Large intestine (tissue), 12 donors: ENCODE results near the gene PFN1. TPM values are rescaled to one million over a fixed set of nuclear protein-coding genes. Genes with fewer than 3 reads are reported as not detected.

Experiments used
- DNase-seq, 2 donors: peaks; one replicate each; pipeline versions ENCODE4 v3.0.0 to v3.0.0-alpha.2; 2013
- H3K27ac ChIP-seq: one replicate; pipeline ENCODE4 v1.5.1; 2013; ENCODE audit warnings: low read length
- H3K27me3 ChIP-seq: 2 replicates; pipeline ENCODE4 v1.6.1; 2013; ENCODE audit warnings: low read length; ENCODE audit not compliant: control insufficient read depth, insufficient read depth
- H3K36me3 ChIP-seq: 2 replicates; pipeline ENCODE4 v1.6.1; 2013; ENCODE audit warnings: low read length; ENCODE audit not compliant: control insufficient read depth, insufficient read depth
- H3K4me1 ChIP-seq: one replicate; pipeline ENCODE4 v1.6.1; 2013; ENCODE audit warnings: low read length; ENCODE audit not compliant: control insufficient read depth, insufficient read depth
- H3K4me3 ChIP-seq: one replicate; pipeline ENCODE4 v1.5.1; 2013; ENCODE audit warnings: low read length
- H3K9me3 ChIP-seq: one replicate; pipeline ENCODE4 v1.6.1; 2013; ENCODE audit warnings: mild to moderate bottlenecking, low read depth, low read length, moderate library complexity; ENCODE audit not compliant: control insufficient read depth
- WGBS: methylation state at CpG from one replicate; pipeline ENCODE4 v1.1.5; 2013; ENCODE audit warnings: low lambda C conversion rate; ENCODE audit not compliant: insufficient coverage; 5-methylcytosine and 5-hydroxymethylcytosine counted together
- long read RNA-seq, 11 donors: transcript quantifications; one replicate each; lab custom pipeline, GENCODE V29; 2026
- polyA plus RNA-seq: library from polyadenylated mRNA; unstranded; fragments of 120-200 nt; gene quantifications from one replicate; pipeline ENCODE4 v1.2.1, GENCODE V29; 2013

PFN1 gene
- 557 TPM for polyA plus RNA-seq
- long read RNA-seq, donor 1, transcript PFN1-201 (3 exons, 1,291 nt) = major isoform, 281 of 321 reads
- long read RNA-seq, donor 1, transcript PFN1-203 (2 exons, 1,173 nt) = minor isoform, 29 of 321 reads
- long read RNA-seq, donor 1, partial matches to known transcripts = 6 of 321 reads
- long read RNA-seq, donor 1, other reads (novel, unspliced or antisense) = 5 of 321 reads
- long read RNA-seq, donor 2, transcript PFN1-203 (2 exons, 1,173 nt) = minor isoform, 116 of 865 reads
- long read RNA-seq, donor 2, transcript PFN1-201 (3 exons, 1,291 nt) = major isoform, 713 of 865 reads
- long read RNA-seq, donor 2, partial matches to known transcripts = 13 of 865 reads
- long read RNA-seq, donor 2, other reads (novel, unspliced or antisense) = 23 of 865 reads
- long read RNA-seq, donor 3 = 0 reads
- long read RNA-seq, donor 4, transcript PFN1-203 (2 exons, 1,173 nt) = minor isoform, 10 of 91 reads
- long read RNA-seq, donor 4, transcript PFN1-201 (3 exons, 1,291 nt) = major isoform, 81 of 91 reads
- long read RNA-seq, donor 4, partial matches to known transcripts = 0 of 91 reads
- long read RNA-seq, donor 4, other reads (novel, unspliced or antisense) = 0 of 91 reads
- long read RNA-seq, donor 5, transcript PFN1-203 (2 exons, 1,173 nt) = minor isoform, 24 of 318 reads
- long read RNA-seq, donor 5, transcript PFN1-201 (3 exons, 1,291 nt) = major isoform, 284 of 318 reads
- long read RNA-seq, donor 5, partial matches to known transcripts = 5 of 318 reads
- long read RNA-seq, donor 5, other reads (novel, unspliced or antisense) = 5 of 318 reads
- long read RNA-seq, donor 6, transcript PFN1-201 (3 exons, 1,291 nt) = major isoform, 551 of 685 reads
- long read RNA-seq, donor 6, transcript PFN1-203 (2 exons, 1,173 nt) = minor isoform, 100 of 685 reads
- long read RNA-seq, donor 6, partial matches to known transcripts = 18 of 685 reads
- long read RNA-seq, donor 6, other reads (novel, unspliced or antisense) = 16 of 685 reads
- long read RNA-seq, donor 7, transcript PFN1-201 (3 exons, 1,291 nt) = major isoform, 328 of 397 reads
- long read RNA-seq, donor 7, transcript PFN1-203 (2 exons, 1,173 nt) = minor isoform, 54 of 397 reads
- long read RNA-seq, donor 7, partial matches to known transcripts = 10 of 397 reads
- long read RNA-seq, donor 7, other reads (novel, unspliced or antisense) = 5 of 397 reads
- long read RNA-seq, donor 8, transcript PFN1-201 (3 exons, 1,291 nt) = major isoform, 691 of 844 reads
- long read RNA-seq, donor 8, transcript PFN1-203 (2 exons, 1,173 nt) = minor isoform, 87 of 844 reads
- long read RNA-seq, donor 8, partial matches to known transcripts = 33 of 844 reads
- long read RNA-seq, donor 8, other reads (novel, unspliced or antisense) = 33 of 844 reads
- long read RNA-seq, donor 9, transcript PFN1-203 (2 exons, 1,173 nt) = minor isoform, 63 of 501 reads
- long read RNA-seq, donor 9, transcript PFN1-201 (3 exons, 1,291 nt) = major isoform, 414 of 501 reads
- long read RNA-seq, donor 9, partial matches to known transcripts = 6 of 501 reads
- long read RNA-seq, donor 9, other reads (novel, unspliced or antisense) = 18 of 501 reads
- long read RNA-seq, donor 10, transcript PFN1-203 (2 exons, 1,173 nt) = minor isoform, 72 of 732 reads
- long read RNA-seq, donor 10, transcript PFN1-201 (3 exons, 1,291 nt) = major isoform, 576 of 732 reads
- long read RNA-seq, donor 10, partial matches to known transcripts = 60 of 732 reads
- long read RNA-seq, donor 10, other reads (novel, unspliced or antisense) = 24 of 732 reads
- long read RNA-seq, donor 11, transcript PFN1-203 (2 exons, 1,173 nt) = minor isoform, 43 of 520 reads
- long read RNA-seq, donor 11, transcript PFN1-201 (3 exons, 1,291 nt) = major isoform, 455 of 520 reads
- long read RNA-seq, donor 11, partial matches to known transcripts = 6 of 520 reads
- long read RNA-seq, donor 11, other reads (novel, unspliced or antisense) = 16 of 520 reads

DNA sequence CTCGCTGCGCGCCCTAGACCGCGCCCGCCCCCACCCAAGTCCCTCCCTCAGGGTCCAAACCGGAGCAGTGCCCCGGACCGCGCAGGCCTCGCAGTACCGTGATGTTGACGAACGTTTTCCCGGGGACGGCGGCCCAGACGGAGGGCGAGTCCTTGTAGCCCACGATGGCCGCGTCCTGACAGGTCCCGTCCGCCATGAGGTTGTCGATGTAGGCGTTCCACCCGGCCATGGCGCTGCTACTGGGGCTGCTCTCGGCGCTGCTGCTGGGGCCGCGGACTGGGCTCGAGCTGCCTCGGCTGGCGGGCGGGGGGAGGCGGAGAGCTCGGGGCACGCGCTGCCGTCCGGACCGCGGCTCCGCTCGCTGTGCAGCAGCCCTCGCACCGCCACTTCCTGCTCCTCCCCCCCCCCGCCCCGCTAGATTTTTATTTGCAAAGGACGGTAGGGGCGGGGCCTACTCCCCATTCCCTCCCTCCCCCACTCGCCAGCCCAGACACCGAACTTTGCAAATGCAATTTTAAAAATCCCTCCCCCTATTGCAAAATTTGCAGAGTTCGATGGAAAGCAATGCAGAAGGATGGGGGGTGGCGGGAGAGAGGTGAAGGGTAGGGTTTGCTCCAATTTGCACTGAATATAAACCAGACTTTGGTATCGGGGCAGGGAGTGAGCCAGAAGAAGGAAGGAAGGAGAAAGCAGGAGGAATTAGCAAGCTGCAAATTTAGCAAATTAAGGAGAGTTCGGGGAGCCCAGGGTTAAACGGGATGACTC lies at the start of gene PFN1:
Gene PFN1 (minus strand): TSS at position 365 of the 765 bp plus-strand sequence. CDS start 136 bp downstream, at position 229.
- Histone ChIP-seq H3K4me3 (peak within 1 kb of the TSS; percentile 100), H3K27ac (peak within 1 kb of the TSS; percentile 100), H3K27me3 (no peaks in the 10 kb centered on the region), H3K36me3 (peaks cover 38% of the 10 kb centered on the region), H3K4me1 (peaks cover 43% of the 10 kb centered on the region), H3K9me3 (no peaks in the 10 kb centered on the region)
- no CpG with 5 or more reads among the region's 59 CpGs for WGBS
- DNase-seq = peak; percentile 82 to 92

DNA sequence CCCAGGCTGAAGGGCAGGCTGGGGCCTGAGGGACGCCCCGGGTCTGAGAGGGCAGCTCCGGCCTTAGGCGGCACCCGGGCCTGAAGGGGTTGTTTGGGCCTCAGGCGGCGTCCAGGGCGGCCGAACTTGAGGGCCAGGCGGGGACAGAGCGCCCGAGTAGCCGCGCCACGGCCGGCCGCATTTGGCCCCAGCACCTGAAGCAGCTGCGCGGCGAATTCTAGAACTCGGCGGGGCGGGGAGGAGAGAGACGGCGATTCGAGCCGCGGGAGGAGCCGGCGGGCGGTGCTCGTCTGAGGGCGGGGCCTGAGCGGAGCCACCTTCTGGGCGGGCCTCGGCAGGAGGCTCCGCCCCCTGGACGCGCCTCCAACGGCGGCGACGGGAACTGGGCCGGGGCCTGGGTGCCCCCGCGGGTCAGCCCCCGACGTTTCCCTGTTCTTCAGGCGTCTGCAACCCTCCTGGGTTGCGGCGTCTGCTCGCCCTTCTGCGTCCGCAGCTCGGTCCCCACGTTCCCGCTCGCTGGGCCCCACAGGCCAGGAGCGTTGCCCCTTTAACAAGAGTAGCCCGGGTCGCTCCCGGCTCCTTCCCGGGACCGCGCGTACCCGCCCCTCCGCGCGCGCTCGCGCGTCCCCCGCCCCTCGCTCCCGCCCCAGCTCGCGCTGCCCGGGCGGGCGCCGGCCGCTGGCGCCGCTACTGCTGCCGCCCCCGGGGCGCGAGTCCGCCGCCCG lies 49.1 kb upstream of the PFN1 start, which contains the start of the genes INCA1 and KIF1C:
Gene INCA1 (minus strand): TSS at position 221 of the 725 bp plus-strand sequence. CDS start 3,085 bp downstream, outside the sequence.
Gene KIF1C (plus strand): TSS at position 649 of the 725 bp plus-strand sequence. CDS start 2,297 bp downstream, outside the sequence.
- peak; percentile 89 to 96 for DNase-seq
- Histone ChIP-seq H3K27ac (peak within 1 kb of the TSS; percentile 90), H3K27me3 (no peaks in the 10 kb centered on the region), H3K4me3 (peak within 1 kb of the TSS; percentile 96), H3K9me3 (no peaks in the 10 kb centered on the region), H3K36me3 (peaks cover 25% of the 10 kb centered on the region), H3K4me1 (peaks cover 16% of the 10 kb centered on the region)
- no CpG with 5 or more reads among the region's 93 CpGs for WGBS

DNA sequence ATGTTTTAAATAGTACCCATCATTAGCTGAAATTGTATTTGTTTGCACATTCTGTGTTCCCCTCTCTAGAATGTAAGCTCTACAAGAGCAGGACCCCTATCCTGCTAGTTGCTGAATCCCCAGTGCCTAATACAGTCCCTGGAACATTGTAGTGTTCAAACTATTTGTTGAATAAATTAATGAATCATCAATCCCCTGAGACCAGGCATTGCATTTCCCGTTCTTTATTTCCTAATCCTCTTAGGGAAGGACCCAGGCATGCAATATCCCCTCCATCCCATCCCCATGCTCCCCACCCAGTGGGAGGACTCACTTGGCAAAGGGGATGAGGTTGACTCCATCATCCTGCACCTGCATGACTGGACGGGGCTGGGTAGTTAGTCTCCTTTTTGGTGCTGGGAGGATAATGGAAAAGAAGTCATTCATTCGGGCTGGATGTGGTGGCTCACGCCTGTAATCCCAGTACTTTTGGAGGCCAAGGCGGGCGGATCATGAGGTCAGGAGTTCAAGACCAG lies 45.8 kb upstream of the PFN1 start:
- H3K36me3 ChIP-seq = no peaks in the 10 kb centered on the region

DNA sequence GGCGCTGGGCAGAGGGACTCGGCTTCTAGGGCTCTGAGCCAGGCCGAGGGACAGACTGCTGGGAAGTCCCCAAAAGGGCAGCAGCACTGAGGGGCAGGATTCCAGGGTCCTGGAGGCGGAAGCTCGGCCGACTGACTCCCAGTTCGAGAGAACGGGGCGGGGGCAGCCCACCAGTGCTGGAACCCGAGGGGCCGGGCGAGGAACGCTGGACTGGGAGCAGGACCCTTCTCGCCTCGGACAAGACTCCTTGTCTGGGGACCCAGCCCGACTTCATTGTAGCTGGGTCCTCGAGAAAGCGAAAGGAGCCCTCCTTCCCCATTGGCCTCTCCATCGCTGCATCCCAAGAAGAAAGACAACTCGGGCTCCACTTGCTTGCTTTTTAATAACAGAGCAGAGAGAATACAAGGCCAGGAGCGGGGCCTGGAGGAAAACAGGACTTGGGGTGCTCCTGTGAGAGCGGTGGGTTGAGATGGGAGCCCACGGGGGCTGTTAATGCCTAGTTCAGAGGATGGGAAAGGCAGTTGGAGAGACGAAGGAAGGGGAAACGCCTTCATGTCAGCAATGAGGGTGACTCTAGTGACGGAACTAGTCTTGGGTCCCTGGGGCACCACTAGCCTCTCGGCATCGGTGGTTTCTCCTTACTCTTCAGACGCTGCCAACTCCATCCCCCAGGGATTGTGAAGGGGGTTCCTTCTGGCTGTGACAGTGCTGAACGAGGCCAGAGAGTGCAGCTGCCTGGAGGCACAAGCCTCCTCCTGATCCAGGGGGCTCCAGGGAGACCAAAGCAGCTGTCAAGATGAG lies 39.6 kb upstream of the PFN1 start:
- no peak for DNase-seq
- Histone ChIP-seq H3K9me3 (no peaks in the 10 kb centered on the region), H3K36me3 (peaks cover 5% of the 10 kb centered on the region), H3K4me1 (peaks cover 21% of the 10 kb centered on the region), H3K27ac (peak overlapping the region; percentile 87), H3K27me3 (no peaks in the 10 kb centered on the region), H3K4me3 (peak overlapping the region; percentile 96)
- WGBS = no CpG with 5 or more reads among the region's 30 CpGs

More for the DNA sequence above, 45.8 kb upstream of the PFN1 start:
- WGBS = no CpG with 5 or more reads among the region's 6 CpGs
- H3K4me3 ChIP-seq = no peak overlapping the region
- H3K27me3 ChIP-seq = no peaks in the 10 kb centered on the region
- H3K9me3 ChIP-seq = no peaks in the 10 kb centered on the region
- DNase-seq = no peak
- peaks cover 5% of the 10 kb centered on the region for H3K4me1 ChIP-seq
- no peak overlapping the region for H3K27ac ChIP-seq

DNA sequence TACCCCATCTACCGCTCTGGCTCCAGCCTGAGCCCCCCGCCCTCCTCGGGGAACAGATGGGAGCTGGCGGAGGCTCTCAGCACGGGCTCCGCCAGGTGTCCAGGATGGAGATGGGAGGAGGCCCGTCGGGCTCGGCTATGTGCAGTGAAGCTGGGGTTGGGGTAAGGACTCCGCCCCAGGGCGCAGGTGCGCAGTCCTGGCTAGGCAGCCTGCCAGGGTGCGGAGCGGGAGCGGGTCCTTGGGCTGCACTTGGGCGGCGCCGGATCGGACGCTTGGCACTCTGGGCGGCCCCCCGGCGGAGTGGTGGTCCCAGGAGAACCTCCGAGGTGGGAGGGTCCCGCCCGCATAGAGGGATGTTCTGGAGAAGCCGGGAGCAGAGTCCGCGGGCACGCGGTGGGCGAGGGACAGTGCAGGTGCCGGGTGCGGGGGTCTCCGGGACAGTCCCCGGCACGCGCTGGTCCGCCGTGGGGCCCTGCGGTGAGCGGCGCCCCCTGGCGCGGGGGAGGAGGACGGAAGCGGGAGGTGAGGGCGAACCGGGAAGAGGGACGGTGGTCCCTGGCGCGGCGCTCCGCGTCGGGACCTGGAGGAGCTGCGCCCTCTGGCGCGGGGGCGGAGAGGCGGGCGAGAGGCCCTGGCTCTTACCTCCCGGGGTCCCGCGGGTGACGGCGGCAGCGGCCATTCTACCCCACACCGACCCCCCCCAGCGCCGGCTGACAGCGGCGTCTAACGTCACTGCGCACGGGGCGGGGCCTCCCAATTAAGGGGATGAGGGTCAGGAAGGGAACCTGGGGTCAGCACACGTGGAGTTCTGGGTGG lies 38.8 kb upstream of the PFN1 start, which contains the start of gene CAMTA2:
Gene CAMTA2 (minus strand): TSS at position 725 of the 816 bp plus-strand sequence. CDS start 1,453 bp downstream, outside the sequence.
- WGBS = no CpG with 5 or more reads among the region's 78 CpGs
- Histone ChIP-seq H3K27ac (peak within 1 kb of the TSS; percentile 87), H3K9me3 (no peaks in the 10 kb centered on the region), H3K4me3 (peak within 1 kb of the TSS; percentile 96), H3K4me1 (peaks cover 21% of the 10 kb centered on the region), H3K36me3 (peaks cover 8% of the 10 kb centered on the region), H3K27me3 (no peaks in the 10 kb centered on the region)
- peak; percentile 68 to 89 for DNase-seq

DNA sequence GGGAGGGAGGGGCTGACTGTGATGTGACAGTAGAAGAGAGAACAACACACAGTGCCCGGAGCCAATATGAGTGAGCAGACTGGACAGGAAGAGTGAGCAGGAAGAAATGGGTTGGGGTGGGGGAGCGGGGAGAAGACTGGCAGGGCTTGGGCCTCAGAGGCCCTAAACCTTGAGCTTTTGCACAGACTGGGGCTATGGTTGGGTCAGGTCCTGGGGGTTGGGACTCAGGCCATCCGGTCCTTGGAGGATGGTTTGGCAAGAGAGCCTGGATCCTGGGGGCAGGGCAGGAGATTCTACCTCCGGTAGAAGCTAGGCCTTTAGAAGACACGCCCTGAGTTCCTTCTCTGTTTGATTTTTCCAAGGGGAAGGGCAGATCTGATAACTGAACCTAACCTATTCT lies 38.1 kb upstream of the PFN1 start:
- no peaks in the 10 kb centered on the region for H3K27me3 ChIP-seq
- no peak for DNase-seq
- no peaks in the 10 kb centered on the region for H3K9me3 ChIP-seq
- H3K4me1 ChIP-seq = peaks cover 21% of the 10 kb centered on the region
- WGBS = no CpG with 5 or more reads among the region's 5 CpGs
- H3K4me3 ChIP-seq = peak overlapping the region; percentile 96
- peak overlapping the region; percentile 87 for H3K27ac ChIP-seq
- peaks cover 13% of the 10 kb centered on the region for H3K36me3 ChIP-seq

DNA sequence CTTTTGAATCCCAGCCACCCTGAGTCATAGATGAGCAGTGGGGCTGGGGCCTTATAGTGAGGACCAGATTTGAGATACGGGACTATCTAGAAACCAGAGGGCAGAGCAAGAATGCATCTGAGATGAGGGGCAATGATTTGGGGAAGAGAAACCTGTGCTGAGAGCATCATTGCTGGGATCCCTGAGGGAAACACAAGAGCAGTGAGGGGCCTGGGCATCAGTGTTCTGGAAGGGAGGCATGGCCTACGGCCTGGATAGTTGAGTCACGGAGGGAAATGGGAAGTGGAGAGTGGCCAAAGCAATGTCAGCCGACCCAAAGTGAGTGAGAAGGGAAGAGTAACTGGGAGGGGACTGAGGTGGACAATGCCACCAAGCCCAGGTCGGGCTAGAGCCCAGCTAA lies 34.0 kb upstream of the PFN1 start:
- peaks cover 11% of the 10 kb centered on the region for H3K4me1 ChIP-seq
- no CpG with 5 or more reads among the region's 5 CpGs for WGBS
- H3K36me3 ChIP-seq = peaks cover 48% of the 10 kb centered on the region
- no peaks in the 10 kb centered on the region for H3K27me3 ChIP-seq
- DNase-seq = no peak
- H3K27ac ChIP-seq = no peak overlapping the region
- no peaks in the 10 kb centered on the region for H3K9me3 ChIP-seq
- no peak overlapping the region for H3K4me3 ChIP-seq
